ENCODE data around the gene RASAL2.
"Not testable (repeated sequence)": the region's sequence is repeated elsewhere in the genome, so short reads cannot be mapped to it uniquely, and the experiment has no call there.

The RASAL2 gene

DNA sequence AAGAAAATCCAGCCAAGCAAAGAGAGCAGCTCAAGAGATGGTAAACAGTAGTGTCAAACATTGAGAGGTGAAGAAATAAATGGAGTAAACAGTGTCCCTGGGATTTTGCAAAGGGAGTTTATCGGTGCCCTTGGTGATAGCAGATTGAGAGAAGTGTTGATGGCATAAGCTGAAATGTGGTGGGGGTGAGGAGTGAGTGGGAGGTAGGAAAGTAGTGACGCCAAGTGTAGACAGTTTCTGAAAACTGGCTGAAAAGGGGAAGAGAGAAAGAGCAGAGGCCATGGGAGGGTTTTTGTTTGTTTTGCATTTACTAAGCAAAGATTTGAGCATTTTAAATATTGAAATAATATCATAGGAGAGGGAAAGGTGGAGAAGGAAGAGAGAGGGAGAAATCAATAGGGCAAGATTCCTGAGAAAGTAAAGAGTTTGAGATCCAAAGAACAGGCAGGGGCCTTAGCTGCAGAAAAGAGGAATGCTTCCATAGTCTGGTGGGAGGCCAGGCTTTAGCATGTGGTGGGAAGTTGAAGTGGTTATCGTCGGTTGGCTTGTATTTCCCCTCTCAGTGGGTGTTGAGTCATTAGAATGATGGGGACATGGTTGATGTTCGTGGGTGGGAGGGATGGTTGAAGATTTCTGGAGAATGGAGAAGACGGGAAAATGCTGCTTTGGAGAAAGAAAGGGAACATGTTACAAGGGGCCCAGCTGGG lies 26.8 kb upstream of the RASAL2 start:
- no peak for DNase-seq (ENCODE audit: low read depth in 2 of 2, low spot score in 1 of 2)

DNA sequence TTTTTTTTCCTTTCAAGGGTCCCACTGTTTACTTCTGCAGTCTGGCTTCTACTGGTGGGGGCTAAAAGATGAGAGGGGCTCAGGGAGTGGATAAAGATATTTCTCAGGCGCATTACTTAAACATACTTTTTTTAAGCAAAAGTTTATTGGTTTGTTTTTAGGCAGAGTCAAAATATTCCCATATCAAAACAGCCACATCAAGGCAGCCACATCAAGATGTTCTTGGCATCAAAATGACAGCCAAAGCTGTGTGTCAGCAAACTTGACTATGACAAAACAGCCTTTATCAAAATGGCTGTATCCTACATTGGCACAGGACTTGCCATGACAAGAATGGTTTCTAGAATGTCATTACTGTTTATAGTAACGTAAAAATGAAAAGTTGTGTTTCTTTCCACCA lies 22.1 kb upstream of the RASAL2 start:
- DNase-seq (ENCODE audit: low read depth in 2 of 2, low spot score in 1 of 2) = no peak

DNA sequence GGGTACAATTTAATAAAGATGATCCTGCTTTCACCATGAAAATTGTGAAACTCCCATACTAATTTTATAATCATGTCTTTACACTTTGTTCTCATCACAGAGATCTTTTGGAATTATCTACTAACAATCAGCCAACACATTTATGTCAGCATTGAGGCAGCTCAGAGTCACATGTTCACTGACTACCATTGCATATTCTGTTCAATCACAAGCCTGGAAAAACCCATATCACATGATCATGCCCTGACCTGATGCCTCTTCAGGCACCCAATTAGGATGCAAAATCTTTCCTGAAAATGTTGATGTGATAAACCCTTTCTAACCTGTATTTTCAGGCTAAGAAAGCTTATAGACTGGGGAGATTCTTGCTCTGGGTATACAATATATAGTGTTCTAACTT lies 21.6 kb upstream of the RASAL2 start:
- no peak for DNase-seq (ENCODE audit: low read depth in 2 of 2, low spot score in 1 of 2)

DNA sequence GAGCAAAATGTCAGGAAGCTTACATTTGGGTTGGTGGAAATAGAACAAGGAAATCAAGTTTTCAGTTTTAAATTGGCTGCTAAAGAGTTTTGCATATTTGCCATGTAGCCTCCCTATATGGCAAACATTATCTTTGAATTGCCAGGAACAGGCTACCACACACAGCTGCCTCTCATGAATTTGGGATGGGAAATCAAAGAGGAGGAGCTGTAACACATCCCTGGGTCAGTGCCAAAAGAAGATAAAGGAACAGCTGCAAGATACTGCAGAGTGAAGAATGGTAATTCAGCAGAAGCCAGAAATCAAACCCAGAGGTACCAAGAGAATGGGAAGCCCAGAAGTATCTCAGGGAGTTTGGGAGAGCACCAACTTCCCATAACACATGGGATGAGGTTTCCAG lies 18.6 kb upstream of the RASAL2 start:
- DNase-seq (ENCODE audit: low read depth in 2 of 2, low spot score in 1 of 2) = no peak

DNA sequence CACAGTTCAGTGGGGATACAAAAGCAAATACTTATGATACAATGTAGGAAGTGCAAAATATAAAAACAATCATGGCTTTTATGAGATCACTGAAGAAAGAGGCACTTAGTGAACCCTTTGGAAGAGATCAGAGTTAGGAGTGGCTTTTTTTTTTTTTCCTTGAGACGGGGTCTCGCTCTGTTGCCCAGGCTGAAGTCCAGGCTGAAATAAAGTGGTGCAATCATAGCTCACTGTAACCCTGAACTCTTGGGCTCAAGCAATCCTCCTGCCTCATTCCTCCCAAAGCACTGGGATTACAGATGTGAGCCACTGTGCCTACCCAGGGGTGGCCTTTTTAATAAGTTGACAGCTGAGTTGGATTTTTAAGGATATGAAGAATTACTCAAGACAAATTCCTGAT lies 17.3 kb upstream of the RASAL2 start:
- DNase-seq (ENCODE audit: low read depth in 2 of 2, low spot score in 1 of 2) = no peak

DNA sequence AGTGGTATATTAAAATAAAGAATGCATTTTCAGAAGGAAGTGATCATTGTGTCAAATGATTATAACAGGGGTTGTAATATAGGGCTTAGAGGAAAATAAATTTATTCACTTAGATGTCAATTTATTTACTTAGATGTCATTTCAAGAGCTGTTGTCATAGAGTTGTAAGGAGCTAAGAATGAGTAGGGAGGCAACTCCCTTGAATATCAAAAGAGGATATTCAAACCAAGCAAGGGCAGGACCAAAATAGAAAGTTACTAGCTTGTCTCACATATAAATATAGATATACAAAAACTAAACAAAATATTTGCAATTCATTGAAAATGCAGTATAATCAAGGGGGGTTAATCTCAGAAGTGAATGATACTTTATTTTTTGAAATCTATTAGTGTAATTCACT lies 16.0 kb upstream of the RASAL2 start:
- no peak for DNase-seq (ENCODE audit: low read depth in 2 of 2, low spot score in 1 of 2)

DNA sequence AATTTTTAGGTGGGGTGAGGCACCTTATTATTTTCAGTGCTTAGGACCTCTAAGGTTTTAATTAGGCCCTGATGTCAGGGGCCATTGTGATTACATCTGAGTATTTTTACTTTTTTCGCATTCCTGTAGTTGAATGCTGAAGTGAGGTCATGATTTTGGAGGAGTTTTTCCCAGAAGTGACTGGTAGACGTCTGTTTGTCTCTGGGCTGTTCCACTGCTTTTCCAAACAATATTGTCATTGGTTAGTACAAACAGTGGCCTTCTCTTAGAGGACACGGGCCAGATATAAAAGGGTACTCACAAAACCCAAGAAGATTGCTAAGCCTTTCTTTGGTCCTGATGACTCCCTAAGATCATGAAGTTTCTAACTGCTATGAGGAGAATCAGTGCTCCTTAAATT lies 7.6 kb upstream of the RASAL2 start:
- DNase-seq (ENCODE audit: low read depth in 2 of 2, low spot score in 1 of 2) = no peak

DNA sequence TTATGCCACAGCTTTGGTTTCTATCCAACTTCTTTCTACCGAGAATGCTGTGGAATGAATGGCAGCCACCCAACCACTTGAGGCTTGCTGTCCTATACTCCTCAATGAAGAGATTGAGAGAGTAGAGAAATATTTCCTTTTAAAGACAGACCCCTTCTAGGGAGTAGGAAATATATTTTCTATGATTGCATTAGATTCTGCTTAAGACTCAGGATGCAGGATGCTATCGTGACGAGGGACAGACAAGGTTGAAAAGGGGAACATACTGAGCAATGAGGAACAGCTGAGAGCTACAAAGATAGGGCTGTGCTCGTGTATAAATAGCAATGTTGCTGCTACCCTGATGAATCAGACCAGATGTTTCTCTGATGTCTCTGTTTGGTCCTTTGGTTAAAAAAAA lies 7.1 kb upstream of the RASAL2 start:
- no peak for DNase-seq (ENCODE audit: low read depth in 2 of 2, low spot score in 1 of 2)

DNA sequence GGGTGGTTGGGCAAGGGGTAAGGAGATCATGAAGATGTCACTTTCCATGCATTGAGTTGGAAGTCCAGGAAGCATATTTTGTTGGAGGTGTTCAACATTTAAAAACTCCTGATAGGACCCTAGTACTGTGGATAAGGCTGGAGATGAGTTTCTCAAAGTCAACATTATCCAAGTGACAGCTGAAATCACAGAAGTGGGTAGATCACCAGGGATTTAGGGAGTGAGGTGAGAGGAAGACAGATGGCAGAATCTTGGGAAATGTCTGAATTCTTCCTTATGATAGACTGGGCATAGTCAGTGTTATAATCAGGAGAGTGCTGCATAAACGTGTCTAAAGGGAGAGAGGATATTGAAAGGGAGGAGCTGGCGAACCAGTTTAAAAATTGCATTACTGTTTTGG lies 5.3 kb upstream of the RASAL2 start:
- no peak for DNase-seq (ENCODE audit: low read depth in 2 of 2, low spot score in 1 of 2)

DNA sequence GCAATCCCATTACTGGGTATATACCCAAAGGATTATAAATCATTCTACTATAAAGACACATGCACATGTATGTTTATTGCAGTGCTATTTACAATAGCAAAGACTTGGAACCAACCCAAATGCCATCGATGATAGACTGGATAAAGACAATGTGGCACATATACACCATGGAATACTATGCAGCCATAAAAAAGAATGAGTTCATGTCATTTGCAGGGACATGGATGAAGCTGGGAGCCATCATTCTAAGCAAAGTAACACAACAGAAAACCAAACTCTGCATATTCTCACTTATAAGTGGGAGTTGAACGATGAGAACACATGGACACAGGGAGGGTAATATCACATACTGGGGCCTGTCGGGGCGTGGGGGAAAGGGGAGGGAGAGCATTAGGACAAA lies 2.5 kb upstream of the RASAL2 start:
- DNase-seq (ENCODE audit: low read depth in 2 of 2, low spot score in 1 of 2) = not testable (repeated sequence)

DNA sequence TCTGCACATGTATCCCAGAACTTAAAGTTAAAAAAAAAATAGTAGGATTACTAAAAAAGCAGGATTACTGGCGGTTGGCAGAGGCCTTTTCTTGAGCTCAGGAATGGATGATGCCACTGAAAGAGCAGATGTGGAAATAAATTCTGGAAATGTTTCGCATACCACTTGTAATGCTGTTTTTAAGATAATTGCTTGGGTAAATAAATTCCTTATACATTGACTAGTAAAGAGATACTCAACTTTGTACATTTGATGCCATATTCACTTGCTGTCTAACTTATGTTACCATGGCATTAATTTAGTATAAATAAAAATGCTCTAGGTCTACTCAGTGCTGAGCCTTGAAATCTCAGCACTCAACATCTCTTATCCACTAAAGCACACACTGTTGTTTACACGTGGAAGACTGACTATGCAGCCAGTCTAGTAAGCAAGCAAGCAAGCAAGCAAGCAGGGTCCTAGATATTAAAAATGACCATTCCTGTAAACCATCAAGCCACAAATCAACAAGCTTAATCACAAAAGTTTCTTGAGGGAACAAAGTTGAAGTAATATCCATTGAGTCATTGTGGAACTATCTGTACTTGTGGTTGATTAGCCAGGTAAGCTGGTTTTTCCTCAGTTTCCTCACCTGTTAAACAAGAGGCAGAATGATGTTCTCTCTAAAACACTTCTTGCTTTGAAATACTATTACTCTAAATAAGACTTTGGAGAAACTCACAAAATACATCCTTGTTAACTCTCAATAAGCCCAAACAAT lies 1.7 kb upstream of the RASAL2 start:
- no peak for DNase-seq (ENCODE audit: low read depth in 2 of 2, low spot score in 1 of 2)

DNA sequence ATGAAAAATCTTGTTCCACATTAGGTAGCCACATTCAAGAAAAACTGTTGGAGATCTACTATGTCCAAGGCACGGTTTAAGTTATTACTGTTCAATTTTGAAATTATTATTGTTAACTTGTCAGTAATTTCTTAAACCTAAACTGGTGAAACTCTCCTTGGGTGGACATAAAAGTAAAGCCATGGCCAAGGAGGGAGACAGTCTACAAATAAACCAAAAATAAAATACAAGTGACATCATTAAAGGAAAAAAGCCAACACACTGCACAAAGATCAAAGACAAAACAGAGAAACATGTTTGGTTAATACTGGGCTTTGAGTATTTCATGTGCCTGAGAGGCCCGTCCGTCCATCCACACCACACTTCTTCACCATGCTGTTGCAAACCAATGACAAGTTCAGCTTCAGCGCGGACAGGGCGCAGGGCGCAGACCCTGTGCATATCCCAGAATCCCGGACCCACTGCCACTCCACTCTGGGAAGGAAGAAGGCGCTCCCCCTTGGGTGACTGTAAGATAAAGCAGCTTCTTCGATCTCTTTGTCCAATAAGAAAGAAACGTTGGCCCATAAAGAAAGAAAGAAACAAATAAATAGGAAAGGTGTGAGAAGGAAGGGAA lies 918 bp upstream of the RASAL2 start:
- DNase-seq (ENCODE audit: low read depth in 2 of 2, low spot score in 1 of 2) = no peak

DNA sequence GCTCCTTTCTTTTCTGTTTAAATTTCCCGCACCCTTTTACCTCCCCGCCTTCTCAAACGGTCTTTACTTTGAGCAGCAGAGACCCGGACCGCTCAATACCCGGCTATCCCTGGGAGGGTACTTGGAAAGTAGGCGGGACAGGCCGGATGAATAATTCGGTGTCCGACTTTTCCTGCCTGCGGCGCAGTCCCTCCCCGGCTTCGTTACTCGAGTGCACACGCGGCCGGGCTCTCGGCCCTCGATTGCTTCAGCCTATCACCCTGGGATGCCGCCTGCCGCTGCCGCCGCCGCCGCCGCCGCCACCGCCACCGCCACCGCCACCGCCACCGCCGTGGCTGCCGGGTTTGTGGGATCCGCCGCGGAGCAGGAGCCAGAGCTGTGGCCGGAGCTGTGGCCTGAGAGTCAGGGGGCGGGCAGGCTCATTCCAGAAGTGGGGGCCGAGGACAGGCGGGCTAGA lies 382 bp upstream of the RASAL2 start:
- no peak for DNase-seq (ENCODE audit: low read depth in 2 of 2, low spot score in 1 of 2)

DNA sequence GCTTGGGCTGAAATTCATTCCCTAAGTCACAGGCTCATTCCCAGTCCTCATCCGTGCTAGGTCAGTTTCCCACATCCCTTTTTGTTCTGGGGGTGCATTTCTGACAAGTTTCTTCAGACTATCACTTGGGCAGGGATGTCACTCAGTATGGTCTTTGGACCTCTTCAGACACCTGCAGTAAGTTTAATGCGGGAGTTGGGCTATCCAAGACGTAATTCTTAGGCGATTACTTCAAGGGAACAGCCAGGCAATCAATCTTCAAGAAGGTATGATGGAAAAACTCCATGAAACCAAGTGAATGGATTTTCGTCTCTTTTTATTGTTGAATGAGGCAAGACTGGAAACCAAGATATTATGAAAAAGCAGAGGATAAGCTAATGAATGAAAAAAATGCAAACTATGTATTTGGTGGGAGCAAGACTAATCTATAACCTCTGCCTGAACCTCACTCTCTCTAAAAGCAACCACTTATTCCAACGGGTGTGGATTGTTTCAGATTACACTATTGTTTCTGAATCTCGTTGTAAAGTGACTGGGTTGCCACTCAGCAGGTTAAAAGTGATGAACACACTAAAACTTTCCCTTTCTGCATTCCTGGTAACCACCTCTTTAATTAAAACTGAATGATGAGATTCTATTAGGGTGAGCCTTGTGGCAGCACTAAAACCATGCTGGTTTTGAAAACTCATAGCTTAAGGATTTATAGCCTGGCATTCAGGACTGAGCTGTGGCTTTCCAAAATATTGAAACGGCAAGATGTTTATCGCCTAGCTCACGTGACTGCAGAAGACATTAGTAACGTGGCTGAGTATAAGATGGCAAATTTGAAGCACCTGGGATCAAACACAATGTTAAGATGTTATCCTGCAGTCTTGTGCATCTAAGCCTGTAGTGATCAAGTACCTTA lies 1.1 kb downstream of the RASAL2 start:
- DNase-seq (ENCODE audit: low read depth in 2 of 2, low spot score in 1 of 2) = no peak

DNA sequence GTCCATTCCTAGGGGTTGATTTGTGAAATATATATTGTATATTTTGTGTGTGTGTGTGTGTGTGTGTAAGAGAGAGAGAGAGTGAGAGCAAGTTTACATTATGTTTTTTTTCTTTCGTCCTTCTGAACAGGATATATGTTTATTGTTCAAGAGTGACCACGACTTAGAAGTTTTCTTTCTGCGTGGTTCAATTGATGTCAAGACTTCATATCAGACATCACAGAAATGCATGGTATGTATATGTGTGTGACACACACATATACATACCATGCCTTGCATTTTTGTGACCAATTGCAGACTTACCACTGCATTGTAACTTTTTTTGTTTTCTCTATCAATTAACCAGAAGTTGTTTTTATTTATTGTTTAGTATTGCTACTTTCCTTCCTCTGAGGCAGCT lies 2.5 kb downstream of the RASAL2 start:
- no peak for DNase-seq (ENCODE audit: low read depth in 2 of 2, low spot score in 1 of 2)

DNA sequence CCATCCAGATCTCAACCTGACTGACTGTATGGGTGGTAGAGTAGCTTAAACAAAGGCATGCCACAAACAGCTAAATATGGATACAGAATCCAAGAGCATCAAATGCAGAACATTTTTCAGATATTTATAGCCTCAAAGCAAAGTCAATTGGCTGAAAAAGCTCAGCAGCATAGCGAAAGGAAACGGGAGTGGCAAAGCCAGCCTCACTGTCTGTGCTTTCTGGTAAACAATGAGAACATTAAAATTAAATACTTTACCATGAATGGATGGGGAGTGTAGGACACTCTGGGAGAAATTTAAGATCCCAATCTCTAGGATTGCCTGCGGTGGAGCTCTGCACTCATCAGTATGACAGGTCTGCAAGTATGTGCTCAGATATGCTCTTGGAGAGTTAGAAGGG lies 4.4 kb downstream of the RASAL2 start:
- DNase-seq (ENCODE audit: low read depth in 2 of 2, low spot score in 1 of 2) = no peak

DNA sequence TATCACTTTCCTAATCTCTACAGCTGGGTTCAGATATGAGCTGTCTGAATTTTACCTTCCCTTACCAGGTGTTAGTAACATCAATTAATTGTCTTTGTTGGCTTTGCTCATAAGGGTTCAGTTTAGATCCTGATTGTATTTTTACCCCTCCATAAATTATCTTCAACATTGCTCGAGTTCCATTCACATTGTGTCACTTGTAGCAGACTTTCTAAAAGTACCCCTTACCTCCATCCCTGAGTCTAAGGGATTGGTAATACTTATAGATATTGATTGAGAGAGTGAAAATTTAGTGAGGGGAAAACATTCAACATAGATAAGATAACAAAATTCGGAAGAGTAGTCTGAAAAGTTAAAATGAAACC lies 7.3 kb downstream of the RASAL2 start:
- no peak for DNase-seq (ENCODE audit: low read depth in 2 of 2, low spot score in 1 of 2)

DNA sequence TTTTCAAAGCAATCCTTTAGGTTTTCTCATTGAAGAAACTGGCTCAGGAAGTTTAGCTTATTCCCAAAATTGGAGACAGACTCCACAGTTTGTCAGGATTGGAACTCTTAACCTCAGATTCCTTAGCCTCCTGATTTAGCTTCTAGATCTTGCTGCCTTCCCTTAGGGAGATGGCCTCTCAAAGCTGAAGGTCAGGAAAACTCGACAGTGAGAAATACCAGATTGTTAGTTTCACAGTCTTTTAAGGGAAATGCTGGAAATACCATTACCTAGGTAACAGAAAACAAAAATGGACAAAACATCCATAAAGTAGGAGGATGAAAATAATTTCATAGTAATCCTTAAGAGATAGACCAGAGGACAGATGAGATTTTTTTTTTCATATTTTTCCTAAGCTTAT lies 7.8 kb downstream of the RASAL2 start:
- no peak for DNase-seq (ENCODE audit: low read depth in 2 of 2, low spot score in 1 of 2)

DNA sequence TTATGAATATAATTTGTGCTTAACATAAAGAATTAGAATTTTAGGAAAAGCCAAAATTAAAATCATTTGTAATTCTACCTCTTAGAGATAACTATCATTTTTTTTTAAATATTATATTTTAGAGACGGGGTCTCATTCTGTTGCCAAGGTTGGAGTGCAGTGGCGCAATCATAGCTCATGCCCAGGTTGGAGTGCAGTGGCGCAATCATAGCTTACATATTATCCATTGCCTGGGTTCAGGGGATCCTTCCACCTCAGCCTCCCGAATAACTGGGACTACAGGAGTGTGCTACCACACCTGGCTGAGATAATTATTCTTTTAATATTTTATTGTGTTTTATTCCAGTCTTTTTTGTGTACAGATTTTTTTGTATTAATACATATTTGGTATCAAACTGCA lies 8.3 kb downstream of the RASAL2 start:
- DNase-seq (ENCODE audit: low read depth in 2 of 2, low spot score in 1 of 2) = no peak

DNA sequence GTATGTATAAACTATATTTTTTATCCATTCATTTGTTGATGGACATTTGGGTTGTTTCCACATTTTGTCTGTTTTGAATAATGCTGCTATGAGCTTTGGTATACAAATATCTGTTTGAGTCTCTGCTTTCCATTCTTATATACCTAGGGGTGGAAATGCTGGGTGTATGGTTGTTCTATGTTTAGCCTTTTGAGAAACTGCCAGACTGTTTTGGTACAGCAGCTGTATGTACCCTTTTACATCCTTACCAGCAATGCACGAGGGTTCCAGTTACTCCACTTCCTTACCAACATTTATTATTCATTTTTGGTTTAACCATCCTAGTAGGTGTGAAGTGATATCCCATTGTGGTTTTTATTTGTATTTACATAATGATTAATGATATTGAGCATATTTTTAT lies 13.9 kb downstream of the RASAL2 start:
- DNase-seq (ENCODE audit: low read depth in 2 of 2, low spot score in 1 of 2) = no peak

DNA sequence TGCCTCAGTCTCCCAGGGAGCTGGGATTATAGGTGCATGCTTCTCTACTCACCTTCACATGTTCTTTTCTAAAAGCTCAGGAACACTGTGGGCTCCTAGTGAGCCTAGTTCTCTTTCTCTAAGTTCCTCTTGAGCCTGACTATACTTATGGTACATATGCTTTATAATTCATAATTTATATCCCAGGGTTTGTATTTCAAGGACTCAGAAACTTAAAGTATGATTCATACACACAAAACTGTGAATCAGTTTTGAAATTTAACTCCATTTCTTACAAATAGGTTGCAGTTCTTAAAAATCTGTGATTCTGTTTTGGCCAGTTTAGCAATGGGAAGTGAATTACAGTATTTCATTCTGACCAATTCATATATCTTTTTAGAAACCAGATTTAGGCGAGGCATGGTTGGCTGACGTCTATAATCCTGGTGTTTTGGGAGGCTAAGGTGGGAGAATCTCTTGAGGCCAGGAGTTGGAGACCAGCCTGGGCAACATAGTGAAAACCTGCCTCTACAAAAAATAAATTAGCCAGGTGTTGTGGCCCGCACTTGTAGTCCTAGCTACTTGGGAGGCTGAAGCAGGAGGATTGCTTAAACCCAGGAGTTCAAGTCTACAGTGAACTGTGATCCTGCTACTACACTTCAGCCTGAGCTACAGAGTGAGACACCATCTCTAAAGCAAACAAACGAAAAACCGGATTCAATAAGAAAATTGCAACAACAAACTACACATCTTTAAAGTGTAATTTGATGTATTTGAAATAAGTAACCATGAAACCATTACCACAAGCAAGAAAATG lies 15.6 kb downstream of the RASAL2 start:
- DNase-seq (ENCODE audit: low read depth in 2 of 2, low spot score in 1 of 2) = no peak

Measured in stimulated activated CD8-positive, alpha-beta memory T cell treated with anti-CD3 and anti-CD28 coated beads, Interleukin-4, amount 100 ng/mL, for 1 hour (primary cell).